Type B pancreatic cell (in vitro differentiated cells): ENCODE measurements around the gene TMCC3. TPM values are rescaled to one million over a fixed set of nuclear protein-coding genes. Genes with fewer than 3 reads are reported as not detected.

Experiments used
- DNase-seq: peaks from one replicate; pipeline ENCODE4 v3.0.0; 2021; ENCODE audit warnings: mixed read lengths; ENCODE audit not compliant: unreplicated experiment; ENCODE audit errors: extremely low spot score
- H3K27ac Mint-ChIP-seq: 2 replicates; pipeline ENCODE4 v1.8.0; 2021; ENCODE audit warnings: mild to moderate bottlenecking, mixed read lengths
- H3K27me3 Mint-ChIP-seq: 2 replicates; pipeline ENCODE4 v1.8.0; 2021; ENCODE audit warnings: mixed read lengths
- H3K36me3 Mint-ChIP-seq: 2 replicates; pipeline ENCODE4 v1.8.0; 2021; ENCODE audit warnings: mixed read lengths
- H3K4me1 Mint-ChIP-seq: one replicate; pipeline ENCODE4 v1.8.0; 2021; ENCODE audit warnings: mixed read lengths; ENCODE audit not compliant: unreplicated experiment
- H3K4me3 Mint-ChIP-seq: 2 replicates; pipeline ENCODE4 v1.8.0; 2021; ENCODE audit warnings: mild to moderate bottlenecking, mixed read lengths
- H3K9me3 Mint-ChIP-seq: 2 replicates; pipeline ENCODE4 v1.8.0; 2021; ENCODE audit warnings: mixed read lengths
- CTCF ChIP-seq: fragments of 200-600 bp; sonication (generic); conservative IDR thresholded peaks from 2 replicates; pipeline ENCODE4 v1.5.0; 2021; ENCODE audit warnings: antibody characterized with exemption, mild to moderate bottlenecking
- total RNA-seq: library from RNA; stranded (reverse); gene quantifications from 2 replicates; pipeline ENCODE4 v1.2.1, GENCODE V29; 2021; ENCODE audit warnings: low replicate concordance

The TMCC3 gene
- total RNA-seq, 1 donor from 2014 or later = 14.1 TPM

- Mint-ChIP-seq H3K36me3 (no peaks in the 10 kb centered on the region), H3K27me3 (no peaks in the 10 kb centered on the region), H3K4me1 (peaks cover 22% of the 10 kb centered on the region), H3K27ac (no peak overlapping the region), H3K4me3 (no peak overlapping the region), H3K9me3 (no peaks in the 10 kb centered on the region)
- no peak for TF ChIP-seq CTCF
- no peak for DNase-seq
These were observed 26.6 kb upstream of the TMCC3 start for GRCh38 chr12:94676922-94677321.

GRCh38 chr12:94676031-94676641 lies 25.8 kb upstream of the TMCC3 start:
- TF ChIP-seq CTCF = no peak
- peaks cover 22% of the 10 kb centered on the region for H3K4me1 Mint-ChIP-seq
- no peak overlapping the region for H3K4me3 Mint-ChIP-seq
- H3K36me3 Mint-ChIP-seq = no peaks in the 10 kb centered on the region
- H3K27ac Mint-ChIP-seq = peak overlapping the region; percentile 13
- H3K9me3 Mint-ChIP-seq = no peaks in the 10 kb centered on the region
- no peaks in the 10 kb centered on the region for H3K27me3 Mint-ChIP-seq
- DNase-seq = no peak

GRCh38 chr12:94674835-94675234 lies 24.5 kb upstream of the TMCC3 start:
- Mint-ChIP-seq H3K9me3 (peaks cover 4% of the 10 kb centered on the region), H3K4me3 (no peak overlapping the region), H3K27ac (no peak overlapping the region), H3K27me3 (no peaks in the 10 kb centered on the region), H3K36me3 (no peaks in the 10 kb centered on the region), H3K4me1 (peaks cover 26% of the 10 kb centered on the region)
- TF ChIP-seq CTCF = no peak
- no peak for DNase-seq

GRCh38 chr12:94674051-94674451 lies 23.7 kb upstream of the TMCC3 start:
- H3K27ac Mint-ChIP-seq = no peak overlapping the region
- DNase-seq = no peak
- H3K4me1 Mint-ChIP-seq = peaks cover 26% of the 10 kb centered on the region
- H3K36me3 Mint-ChIP-seq = no peaks in the 10 kb centered on the region
- no peak overlapping the region for H3K4me3 Mint-ChIP-seq
- no peaks in the 10 kb centered on the region for H3K27me3 Mint-ChIP-seq
- peaks cover 5% of the 10 kb centered on the region for H3K9me3 Mint-ChIP-seq
- no peak for TF ChIP-seq CTCF

GRCh38 chr12:94673496-94673895 lies 23.1 kb upstream of the TMCC3 start:
- no peak overlapping the region for H3K27ac Mint-ChIP-seq
- no peak overlapping the region for H3K4me3 Mint-ChIP-seq
- peaks cover 5% of the 10 kb centered on the region for H3K9me3 Mint-ChIP-seq
- no peaks in the 10 kb centered on the region for H3K36me3 Mint-ChIP-seq
- no peak for TF ChIP-seq CTCF
- peaks cover 23% of the 10 kb centered on the region for H3K4me1 Mint-ChIP-seq
- H3K27me3 Mint-ChIP-seq = no peaks in the 10 kb centered on the region
- DNase-seq = no peak

- DNase-seq = no peak
- H3K9me3 Mint-ChIP-seq = peaks cover 5% of the 10 kb centered on the region
- H3K4me1 Mint-ChIP-seq = peaks cover 17% of the 10 kb centered on the region
- H3K27me3 Mint-ChIP-seq = no peaks in the 10 kb centered on the region
- H3K27ac Mint-ChIP-seq = no peak overlapping the region
- no peak overlapping the region for H3K4me3 Mint-ChIP-seq
- no peak for TF ChIP-seq CTCF
- H3K36me3 Mint-ChIP-seq = no peaks in the 10 kb centered on the region
These were observed 21.6 kb upstream of the TMCC3 start for GRCh38 chr12:94671917-94672316.
